ENCODE results near the gene SMOC2.

Gene SMOC2

DNA sequence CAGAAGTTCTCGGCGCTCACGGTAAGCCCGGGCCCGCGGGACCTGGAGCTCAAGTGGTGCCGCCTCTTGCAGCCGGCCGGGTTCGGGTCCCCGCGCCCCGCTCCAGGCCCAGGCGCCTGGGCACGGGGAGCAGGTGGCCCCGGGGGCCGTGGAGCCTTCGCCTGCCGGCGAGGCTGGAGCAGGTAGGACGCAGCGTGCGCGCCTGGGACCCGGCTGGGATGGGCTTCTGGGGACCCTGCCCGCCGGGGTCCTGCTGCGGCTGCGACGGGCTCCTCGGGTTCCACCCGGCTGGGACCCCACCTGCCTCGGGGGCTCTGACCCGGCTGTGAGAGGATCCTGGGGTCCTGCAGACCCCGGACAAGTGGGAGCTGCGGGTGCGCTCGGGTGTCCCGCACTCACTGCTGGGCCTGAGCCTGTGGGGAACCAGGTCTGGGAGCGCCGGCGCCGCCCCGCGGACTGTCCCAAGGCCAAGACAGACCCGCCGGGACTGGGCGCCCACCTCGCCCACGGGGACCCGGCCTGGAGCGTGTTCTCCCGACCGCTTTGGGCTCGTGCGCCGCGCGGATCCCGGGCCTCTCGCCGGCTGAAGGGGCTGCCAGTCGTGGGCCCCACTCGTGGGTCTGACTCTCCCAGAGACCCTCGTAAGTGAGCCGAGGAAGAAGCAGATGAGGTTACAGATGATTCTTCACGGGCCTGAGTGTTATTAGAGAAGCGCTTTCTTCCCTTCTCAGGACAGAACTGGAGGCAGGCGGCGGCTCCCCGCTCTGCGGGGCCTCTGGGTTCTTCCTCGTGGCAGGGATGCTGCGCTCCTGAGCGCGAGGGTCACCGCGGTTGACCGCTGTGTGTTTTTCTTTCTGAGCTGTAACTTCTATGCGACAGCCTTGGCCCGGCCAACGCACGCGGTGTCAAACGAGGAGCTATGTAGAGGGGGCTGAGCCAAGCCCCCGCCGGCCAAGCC is 729 bp downstream of the SMOC2 start:
- TF ChIP-seq CREB1 (IDR thresholded peaks at IDR 0.05; ENCODE audit: low read depth) (no peak), RAD21 (IDR thresholded peaks at IDR 0.05; ENCODE audit: low read depth) (no peak), TCF12 (IDR thresholded peaks at IDR 0.05; ENCODE audit: low read depth) (no peak), EP300 (IDR thresholded peaks at IDR 0.05; ENCODE audit: borderline replicate concordance) (no peak), TAF1 (IDR thresholded peaks at IDR 0.05; ENCODE audit: low read depth) (no peak), YY1 (IDR thresholded peaks at IDR 0.05; ENCODE audit: low read depth) (no peak), ZBTB7A (IDR thresholded peaks at IDR 0.05; ENCODE audit: low read depth) (no peak), TEAD4 (IDR thresholded peaks at IDR 0.05) (no peak), NFIC (IDR thresholded peaks at IDR 0.05) (no peak), FOXM1 (IDR thresholded peaks at IDR 0.05; ENCODE audit: borderline replicate concordance, low read depth) (no peak), EGR1 (IDR thresholded peaks at IDR 0.05) (no peak), CEBPB (IDR thresholded peaks at IDR 0.05) (no peak)
- TF ChIP-seq, protein P1, sequence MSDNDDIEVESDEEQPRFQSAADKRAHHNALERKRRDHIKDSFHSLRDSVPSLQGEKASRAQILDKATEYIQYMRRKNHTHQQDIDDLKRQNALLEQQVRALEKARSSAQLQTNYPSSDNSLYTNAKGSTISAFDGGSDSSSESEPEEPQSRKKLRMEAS (IDR thresholded peaks at IDR 0.05) = no peak
- TF ChIP-seq, protein P2, sequence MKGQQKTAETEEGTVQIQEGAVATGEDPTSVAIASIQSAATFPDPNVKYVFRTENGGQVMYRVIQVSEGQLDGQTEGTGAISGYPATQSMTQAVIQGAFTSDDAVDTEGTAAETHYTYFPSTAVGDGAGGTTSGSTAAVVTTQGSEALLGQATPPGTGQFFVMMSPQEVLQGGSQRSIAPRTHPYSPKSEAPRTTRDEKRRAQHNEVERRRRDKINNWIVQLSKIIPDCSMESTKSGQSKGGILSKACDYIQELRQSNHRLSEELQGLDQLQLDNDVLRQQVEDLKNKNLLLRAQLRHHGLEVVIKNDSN (IDR thresholded peaks at IDR 0.05) = no peak
- TF ChIP-seq, protein P3, sequence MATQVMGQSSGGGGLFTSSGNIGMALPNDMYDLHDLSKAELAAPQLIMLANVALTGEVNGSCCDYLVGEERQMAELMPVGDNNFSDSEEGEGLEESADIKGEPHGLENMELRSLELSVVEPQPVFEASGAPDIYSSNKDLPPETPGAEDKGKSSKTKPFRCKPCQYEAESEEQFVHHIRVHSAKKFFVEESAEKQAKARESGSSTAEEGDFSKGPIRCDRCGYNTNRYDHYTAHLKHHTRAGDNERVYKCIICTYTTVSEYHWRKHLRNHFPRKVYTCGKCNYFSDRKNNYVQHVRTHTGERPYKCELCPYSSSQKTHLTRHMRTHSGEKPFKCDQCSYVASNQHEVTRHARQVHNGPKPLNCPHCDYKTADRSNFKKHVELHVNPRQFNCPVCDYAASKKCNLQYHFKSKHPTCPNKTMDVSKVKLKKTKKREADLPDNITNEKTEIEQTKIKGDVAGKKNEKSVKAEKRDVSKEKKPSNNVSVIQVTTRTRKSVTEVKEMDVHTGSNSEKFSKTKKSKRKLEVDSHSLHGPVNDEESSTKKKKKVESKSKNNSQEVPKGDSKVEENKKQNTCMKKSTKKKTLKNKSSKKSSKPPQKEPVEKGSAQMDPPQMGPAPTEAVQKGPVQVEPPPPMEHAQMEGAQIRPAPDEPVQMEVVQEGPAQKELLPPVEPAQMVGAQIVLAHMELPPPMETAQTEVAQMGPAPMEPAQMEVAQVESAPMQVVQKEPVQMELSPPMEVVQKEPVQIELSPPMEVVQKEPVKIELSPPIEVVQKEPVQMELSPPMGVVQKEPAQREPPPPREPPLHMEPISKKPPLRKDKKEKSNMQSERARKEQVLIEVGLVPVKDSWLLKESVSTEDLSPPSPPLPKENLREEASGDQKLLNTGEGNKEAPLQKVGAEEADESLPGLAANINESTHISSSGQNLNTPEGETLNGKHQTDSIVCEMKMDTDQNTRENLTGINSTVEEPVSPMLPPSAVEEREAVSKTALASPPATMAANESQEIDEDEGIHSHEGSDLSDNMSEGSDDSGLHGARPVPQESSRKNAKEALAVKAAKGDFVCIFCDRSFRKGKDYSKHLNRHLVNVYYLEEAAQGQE (IDR thresholded peaks at IDR 0.05; ENCODE audit: low read depth) = no peak

DNA sequence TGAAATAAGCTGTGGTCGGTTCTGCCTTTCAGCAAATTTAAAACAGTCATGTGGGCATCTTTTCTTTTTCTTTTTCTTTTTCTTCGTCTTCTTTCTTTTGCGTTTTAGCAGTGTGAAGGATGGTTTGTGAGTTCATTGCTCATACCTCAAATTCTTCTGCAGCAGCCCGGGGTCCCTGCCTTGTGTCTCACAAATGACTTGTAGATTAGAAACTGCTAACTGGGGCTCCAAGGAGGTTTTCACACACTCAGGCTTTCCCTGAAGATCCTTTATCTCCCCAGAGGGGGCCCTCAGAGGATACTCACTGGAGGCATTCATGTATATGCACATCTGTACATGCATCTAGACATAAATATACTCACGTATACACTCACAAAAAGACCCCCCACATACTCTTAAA is 1.7 kb downstream of the SMOC2 start:
- no peak for TF ChIP-seq CEBPB (IDR thresholded peaks at IDR 0.05)

DNA sequence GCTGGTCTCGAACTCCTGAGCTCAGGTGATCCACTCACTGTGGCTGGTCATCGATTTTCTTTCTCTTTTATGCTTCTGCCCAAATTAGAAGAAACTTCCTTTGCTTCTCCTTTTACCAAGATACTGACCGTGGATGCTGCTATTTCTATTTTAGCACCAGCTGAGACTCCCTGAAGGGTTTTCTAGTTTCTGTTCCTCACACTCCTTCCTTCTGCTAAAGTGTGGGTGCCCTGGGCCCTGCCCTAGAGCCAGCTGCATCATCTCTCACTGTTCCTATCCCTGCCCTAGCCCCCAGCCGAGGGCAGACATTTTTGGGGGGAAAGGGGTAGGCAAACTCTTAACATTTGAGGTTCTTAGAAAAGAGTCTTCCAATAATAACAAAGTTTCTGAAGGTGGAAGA is 6.3 kb downstream of the SMOC2 start:
- no peak for TF ChIP-seq EGR1 (IDR thresholded peaks at IDR 0.05)
- TF ChIP-seq, protein P2 (IDR thresholded peaks at IDR 0.05) = no peak
- TF ChIP-seq ZBTB7A (IDR thresholded peaks at IDR 0.05; ENCODE audit: low read depth) = no peak
- TF ChIP-seq YY1 (IDR thresholded peaks at IDR 0.05; ENCODE audit: low read depth) = no peak
- no peak for TF ChIP-seq TCF12 (IDR thresholded peaks at IDR 0.05; ENCODE audit: low read depth)
- no peak for TF ChIP-seq EP300 (IDR thresholded peaks at IDR 0.05; ENCODE audit: borderline replicate concordance)
- no peak for TF ChIP-seq CREB1 (IDR thresholded peaks at IDR 0.05; ENCODE audit: low read depth)
- TF ChIP-seq, protein P3 (IDR thresholded peaks at IDR 0.05; ENCODE audit: low read depth) = no peak
- no peak for TF ChIP-seq FOXM1 (IDR thresholded peaks at IDR 0.05; ENCODE audit: borderline replicate concordance, low read depth)
- TF ChIP-seq TAF1 (IDR thresholded peaks at IDR 0.05; ENCODE audit: low read depth) = no peak
- no peak for TF ChIP-seq TEAD4 (IDR thresholded peaks at IDR 0.05)

DNA sequence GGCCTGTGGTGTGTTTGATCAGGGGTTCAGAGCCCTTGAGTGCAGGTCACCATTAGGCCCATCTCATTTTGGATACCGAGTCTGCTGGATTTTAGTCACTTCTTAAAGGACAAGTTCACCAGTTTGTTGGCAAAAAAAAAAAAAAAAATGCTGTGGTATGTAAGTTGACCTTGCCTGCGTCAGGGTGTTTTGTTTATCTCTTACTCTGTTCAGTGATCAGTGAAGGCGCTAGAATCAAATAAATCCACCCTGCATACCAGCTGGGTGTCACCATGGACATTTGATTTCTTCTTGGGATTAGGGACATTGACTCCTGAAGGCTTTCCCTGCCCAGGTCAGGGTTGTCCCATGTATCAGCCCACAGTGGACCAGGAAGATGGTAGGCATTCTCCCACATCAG is 6.7 kb downstream of the SMOC2 start:
- TF ChIP-seq, protein P2 (IDR thresholded peaks at IDR 0.05) = no peak
- TF ChIP-seq, protein P1 (IDR thresholded peaks at IDR 0.05) = no peak
- TF ChIP-seq ZBTB7A (IDR thresholded peaks at IDR 0.05; ENCODE audit: low read depth) (no peak), EGR1 (IDR thresholded peaks at IDR 0.05) (no peak), YY1 (IDR thresholded peaks at IDR 0.05; ENCODE audit: low read depth) (no peak), TEAD4 (IDR thresholded peaks at IDR 0.05) (no peak), FOXM1 (IDR thresholded peaks at IDR 0.05; ENCODE audit: borderline replicate concordance, low read depth) (no peak), TCF12 (IDR thresholded peaks at IDR 0.05; ENCODE audit: low read depth) (no peak), CREB1 (IDR thresholded peaks at IDR 0.05; ENCODE audit: low read depth) (no peak), TAF1 (IDR thresholded peaks at IDR 0.05; ENCODE audit: low read depth) (no peak)

DNA sequence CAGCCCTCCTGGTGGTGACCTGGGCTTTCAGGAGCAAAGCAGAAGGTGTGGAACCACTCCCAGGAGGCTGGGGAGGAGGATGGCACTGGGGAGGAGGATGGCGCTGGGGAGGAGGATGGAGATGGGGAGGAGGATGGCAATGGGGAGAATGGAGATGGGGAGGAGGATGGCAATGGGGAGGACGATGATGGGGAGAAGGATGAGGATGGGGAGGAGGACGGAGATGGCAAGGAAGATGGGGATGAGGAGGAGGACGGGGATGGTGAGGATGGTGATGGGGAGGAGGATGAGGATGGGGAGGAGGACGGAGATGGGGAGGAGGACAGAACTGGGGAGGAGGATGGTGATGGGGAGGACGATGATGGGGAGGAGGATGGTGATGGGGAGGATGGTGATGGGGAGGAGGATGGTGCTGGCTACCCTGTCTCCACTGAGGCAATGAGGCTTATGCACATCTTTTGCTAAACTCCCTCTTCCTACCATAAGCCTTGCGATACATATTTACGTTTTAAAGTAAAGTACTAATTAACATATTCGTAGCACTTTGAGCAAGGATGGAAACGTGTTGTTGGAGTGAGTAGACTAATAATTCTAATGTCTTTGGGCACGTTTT is 7.4 kb downstream of the SMOC2 start:
- TF ChIP-seq TAF1 (IDR thresholded peaks at IDR 0.05; ENCODE audit: low read depth) (no peak), EP300 (IDR thresholded peaks at IDR 0.05; ENCODE audit: borderline replicate concordance) (no peak), TEAD4 (IDR thresholded peaks at IDR 0.05) (no peak), YY1 (IDR thresholded peaks at IDR 0.05; ENCODE audit: low read depth) (no peak), FOXM1 (IDR thresholded peaks at IDR 0.05; ENCODE audit: borderline replicate concordance, low read depth) (no peak), TCF12 (IDR thresholded peaks at IDR 0.05; ENCODE audit: low read depth) (no peak), EGR1 (IDR thresholded peaks at IDR 0.05) (no peak), RAD21 (IDR thresholded peaks at IDR 0.05; ENCODE audit: low read depth) (no peak)
- TF ChIP-seq, protein P3 (IDR thresholded peaks at IDR 0.05; ENCODE audit: low read depth) = no peak
